T follicular helper cell (primary cell): ENCODE measurements around the gene CHST15.

ENCODE experiments used
- DNase-seq: peaks from one replicate; pipeline ENCODE4 v3.0.0-alpha.2; 2020; ENCODE audit warnings: low read depth

Gene CHST15

GRCh38 chr10:124029559-124029958 is 63.8 kb downstream of the CHST15 start:
- DNase-seq = no peak

- no peak for DNase-seq
Observed at GRCh38 chr10:124028700-124029480, 64.5 kb downstream of the CHST15 start.

- no peak for DNase-seq
Observed at GRCh38 chr10:124027651-124028050, 65.7 kb downstream of the CHST15 start.

DNA sequence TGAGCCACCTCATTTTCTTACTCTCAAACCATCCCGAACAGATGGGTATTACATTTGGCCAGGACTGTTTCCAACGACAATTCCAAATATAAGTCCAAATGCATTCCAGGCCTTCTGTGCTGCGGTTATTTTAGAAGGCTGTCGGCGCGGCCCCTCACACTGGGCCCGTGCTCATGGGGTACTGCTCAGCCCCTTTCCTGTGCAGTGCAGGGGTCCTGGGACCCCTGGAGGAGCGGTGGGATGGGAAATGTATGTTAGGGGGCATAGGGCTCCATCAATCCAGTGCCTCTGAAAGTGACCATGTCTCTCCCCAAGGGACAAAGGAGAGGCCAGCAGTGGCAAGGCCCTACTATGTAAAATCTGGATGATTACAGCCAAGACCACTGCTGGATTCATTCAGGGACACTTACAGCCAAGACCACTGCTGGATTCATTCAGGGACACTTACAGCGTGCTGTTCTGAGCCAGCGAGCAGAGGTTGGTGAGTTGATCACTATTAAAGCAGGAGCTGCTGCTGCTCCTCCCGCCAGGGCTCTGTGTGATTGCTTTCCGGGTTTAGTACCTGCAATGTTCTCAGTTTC is 66.3 kb downstream of the CHST15 start:
- DNase-seq = no peak

DNA sequence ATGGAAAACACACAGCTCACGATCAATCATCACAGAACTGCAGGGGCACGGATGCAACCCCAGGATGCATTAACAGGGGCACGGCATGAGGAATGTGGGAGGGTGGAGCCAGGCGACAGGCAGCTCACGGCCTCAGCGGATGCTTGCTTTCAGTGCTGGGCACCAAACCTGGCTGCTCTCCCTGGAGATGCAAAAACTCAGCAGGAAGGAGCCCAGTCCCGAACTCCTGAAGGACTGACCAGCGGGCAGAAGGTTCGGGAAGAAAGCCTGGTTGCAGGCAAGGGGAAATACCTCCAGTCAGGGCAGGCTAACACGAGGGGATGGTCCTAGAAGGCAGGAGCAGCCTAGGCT is 66.8 kb downstream of the CHST15 start:
- DNase-seq = no peak

- DNase-seq = no peak
Observed at GRCh38 chr10:124025660-124026588, 67.5 kb downstream of the CHST15 start.

DNA sequence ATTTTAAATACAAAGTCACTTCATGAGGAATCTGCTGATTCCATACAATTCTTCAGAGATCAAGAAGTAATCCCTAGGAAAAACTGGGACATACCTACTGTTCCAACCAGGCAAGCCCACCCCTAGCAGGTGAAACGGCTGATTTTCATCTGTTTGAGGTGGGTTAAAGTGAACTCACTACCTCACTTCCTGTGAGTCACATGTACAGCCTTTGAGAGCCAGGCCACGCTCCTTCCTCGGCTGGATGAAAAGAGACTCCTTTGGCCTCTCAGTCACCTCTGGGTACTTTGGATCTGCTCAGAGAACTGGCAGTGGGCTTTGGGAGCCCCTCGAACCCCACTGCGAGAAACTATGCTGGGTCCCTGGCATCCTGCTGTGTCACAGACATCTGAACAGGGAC is 68.2 kb downstream of the CHST15 start:
- no peak for DNase-seq

DNA sequence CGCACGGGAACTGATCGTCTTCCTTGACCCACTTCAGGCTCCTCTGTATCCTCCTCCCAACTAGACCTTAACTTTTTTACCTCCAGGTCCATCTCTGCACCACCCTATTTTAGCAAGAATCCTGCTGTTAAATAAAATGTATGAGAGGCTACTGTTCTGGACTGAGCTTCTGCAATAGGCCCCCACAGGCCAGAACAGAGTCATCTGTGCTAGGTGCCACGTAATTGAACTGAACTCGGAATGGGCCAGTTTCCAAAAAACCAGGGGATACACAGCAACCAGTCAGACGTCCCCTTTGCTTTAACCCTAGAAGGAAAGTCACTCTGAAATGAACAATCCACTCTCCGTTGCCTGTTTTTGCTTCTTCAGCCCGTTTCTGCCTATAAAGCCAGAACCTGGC is 71.3 kb downstream of the CHST15 start:
- no peak for DNase-seq

DNA sequence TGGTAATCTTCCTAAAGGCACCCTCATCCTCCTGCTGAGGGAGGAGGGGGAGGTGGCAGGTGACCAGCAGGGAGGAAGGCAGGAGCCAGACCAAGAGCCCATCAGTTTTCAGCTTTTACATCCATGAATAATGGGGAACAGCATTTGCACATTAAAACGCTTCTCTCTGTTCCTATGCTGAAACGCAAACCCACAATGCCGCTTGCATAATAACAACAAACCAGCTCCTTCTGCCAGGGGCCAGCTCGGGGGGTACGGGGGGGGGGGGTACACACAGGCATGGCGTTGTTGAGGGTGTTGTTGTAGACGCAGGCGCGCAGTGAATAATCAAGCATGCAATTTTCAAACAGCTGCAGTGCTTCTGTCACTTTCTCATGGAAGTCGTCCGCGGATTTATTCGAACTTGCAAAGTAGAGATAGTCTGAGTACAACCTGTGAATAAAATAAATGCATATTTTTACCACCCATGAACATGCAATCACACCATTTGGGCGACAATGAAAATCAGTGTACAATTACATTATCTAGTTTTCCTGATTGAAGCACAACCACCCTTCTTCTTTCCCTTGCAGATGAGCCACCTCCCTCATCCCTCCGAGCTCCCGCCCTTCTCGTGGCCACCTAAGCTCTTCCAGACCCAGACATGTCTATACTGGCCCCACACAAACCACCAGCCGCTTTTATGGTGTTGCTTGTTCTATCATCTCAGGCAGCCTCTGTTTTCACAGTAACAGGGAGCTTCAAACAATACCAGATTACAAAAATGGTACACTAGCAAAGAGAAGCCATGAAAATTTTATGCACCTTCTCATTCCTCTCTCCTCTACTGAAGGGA is 72.2 kb downstream of the CHST15 start:
- no peak for DNase-seq

DNA sequence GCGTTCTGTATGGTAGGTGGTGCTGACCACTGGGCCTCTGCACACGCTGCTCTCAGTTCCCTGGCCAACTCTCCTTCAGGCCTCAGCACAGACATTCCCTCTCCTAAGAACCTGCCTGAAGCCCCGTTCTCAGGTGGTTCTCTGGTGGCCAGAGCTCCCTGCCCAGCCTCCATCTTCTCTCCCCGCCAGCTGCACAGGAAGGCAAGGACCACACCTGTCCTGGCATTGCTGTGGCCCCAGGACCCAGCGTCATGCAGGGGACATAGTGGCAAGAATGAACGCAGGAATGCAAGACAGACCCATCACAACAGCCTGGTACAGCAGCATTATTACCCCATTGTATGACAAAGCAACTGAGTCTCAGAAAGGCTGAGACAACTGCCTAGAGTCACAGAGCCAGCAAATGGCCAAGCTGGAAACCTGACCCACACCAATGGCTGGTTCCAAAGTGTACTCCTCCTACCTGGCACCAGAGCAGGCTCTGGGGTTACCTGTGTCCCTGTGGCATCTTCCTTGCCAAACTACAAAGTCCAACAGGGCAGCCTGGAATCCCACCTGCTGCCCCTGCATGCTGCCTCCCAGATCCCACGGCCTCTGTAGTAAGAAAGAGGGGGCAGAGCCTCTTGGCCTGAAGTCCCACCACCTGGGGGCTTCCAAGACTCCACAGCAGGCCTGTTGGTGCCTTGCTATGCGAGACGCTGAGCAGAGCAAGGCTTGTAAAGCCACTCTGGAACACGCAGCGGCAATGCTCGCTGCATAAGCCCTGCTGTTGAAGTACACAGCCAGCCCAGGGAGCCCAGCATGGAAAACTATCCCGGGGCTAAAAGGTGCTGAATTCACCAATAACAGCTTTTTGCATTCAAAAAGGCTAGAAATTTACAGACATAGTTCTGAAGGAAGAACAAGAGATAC is 73.3 kb downstream of the CHST15 start:
- DNase-seq = no peak

- no peak for DNase-seq
Observed at GRCh38 chr10:124018886-124019525, 74.4 kb downstream of the CHST15 start.

DNA sequence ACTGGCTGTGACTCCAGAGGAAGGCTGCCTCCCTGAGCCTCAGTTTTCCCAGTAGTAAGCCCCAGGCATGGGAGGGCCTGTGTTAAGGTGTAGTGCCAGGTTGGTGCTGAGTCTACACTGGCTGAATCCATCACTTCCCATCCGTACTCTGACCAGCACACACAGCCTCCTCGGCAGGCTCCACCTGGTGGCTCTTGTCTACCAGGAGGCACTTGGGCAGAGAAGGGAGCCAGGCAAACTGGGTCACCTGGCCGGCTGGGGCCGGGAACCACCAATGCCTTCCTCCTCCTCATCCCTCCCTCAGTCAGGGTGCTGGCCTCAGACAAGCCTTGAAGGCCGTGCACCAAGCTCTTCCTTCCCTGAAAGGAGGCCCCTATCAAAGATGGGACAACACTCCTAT is 75.7 kb downstream of the CHST15 start:
- no peak for DNase-seq

DNA sequence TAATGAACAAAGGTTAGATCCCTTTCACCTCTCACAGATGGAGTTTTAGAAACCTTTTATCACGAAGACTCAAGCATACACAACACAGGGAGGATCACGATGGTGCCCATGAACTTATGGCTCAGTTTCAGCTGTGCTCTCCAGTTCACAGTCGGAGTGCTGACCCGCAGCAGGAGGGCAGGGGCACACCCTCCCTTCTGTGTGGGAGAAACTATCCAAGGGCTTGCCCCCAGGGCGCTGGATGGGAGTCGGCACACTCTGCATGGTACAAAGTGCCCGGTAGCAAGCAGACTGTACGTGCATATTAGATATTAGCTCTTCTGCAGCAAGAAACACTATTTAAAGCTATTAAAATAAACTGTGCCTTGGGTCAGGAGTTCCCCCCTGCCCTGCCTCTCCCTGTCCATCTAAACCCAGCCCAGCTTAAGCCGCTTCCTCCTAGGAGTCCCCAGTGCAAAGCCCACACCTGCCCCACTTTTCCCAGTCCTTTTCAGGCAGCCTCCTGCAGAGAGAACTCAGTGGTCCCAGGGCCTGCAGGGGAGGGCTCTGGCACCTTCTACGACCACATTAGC is 76.5 kb downstream of the CHST15 start:
- DNase-seq = no peak

DNA sequence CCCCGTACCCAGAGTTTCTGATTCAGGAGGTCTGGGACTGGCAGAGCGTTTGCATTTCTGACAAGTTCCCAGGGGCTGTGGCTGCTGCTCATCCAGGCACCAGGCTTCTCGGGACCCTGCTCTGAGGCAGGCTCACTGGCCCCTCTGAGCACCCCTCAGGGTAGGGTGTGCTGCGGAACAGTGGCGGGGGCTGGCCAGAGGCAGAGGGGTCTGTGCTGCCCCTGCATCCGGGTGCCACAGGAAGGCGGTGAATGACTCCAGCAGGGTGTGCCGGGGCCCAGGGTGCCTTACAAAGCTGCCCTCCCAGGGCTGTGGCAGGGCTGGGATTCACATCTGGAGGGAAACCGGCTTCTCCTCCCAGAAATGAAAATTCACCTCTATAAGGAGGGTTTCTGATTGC is 77.4 kb downstream of the CHST15 start:
- DNase-seq = no peak

DNA sequence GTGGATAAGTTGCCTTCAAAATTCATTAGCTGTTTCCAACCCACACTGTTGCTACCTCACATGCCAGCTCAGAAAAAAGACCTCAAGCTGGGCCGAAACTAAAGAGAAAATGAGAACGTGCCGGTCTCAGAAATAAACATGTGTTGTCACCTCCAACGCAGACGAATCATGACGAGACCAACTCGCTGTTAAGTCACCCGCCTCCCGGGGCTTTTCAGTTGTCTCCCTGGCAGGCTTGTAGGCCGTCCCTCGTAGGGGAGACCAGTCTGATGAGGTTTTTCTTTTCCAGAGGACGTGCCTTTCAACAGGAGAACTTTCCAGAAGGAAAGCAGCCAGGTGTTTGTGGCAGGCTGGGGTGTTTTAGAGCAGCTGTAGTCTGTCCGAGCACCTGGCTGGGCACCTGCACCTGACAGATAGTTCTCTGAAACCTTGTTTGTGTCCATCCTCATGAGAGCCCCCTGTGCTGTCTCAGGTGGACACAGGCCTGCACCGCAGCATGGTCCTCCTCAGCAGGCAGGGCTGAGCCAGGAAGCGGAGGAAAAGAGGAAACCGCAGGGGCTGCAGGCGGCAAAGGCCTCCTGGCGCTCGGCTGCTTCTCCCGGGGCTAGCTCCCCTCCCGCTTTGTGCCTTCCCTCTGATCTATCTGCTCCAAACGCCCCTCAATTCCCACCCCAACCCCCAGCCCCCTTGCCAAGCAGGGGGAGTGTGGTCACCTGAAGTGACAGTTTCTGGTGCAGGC is 78.8 kb downstream of the CHST15 start:
- DNase-seq = no peak

GRCh38 chr10:124013916-124014315 is 79.5 kb downstream of the CHST15 start:
- no peak for DNase-seq

- no peak for DNase-seq
Observed at GRCh38 chr10:124012991-124013390, 80.4 kb downstream of the CHST15 start.

DNA sequence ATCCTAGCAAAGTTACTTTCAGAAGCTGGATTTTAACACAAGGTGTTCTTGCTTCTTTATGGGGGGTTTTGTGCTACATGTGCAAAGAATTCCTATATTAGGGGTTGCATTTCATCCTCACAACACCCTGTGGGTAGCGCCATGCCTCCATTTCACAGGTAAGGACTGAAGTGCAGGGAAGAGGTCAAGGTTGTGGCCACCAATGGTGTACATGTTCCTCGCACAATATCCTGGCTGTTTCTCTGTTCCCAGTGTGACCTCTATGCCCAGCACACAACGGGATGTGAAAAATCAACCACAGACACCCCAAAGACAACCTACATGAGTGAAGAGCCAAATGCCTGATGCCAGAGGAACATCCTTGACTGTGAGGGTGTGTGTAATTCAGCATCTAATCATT is 80.8 kb downstream of the CHST15 start:
- DNase-seq = no peak

GRCh38 chr10:124012066-124012465 is 81.3 kb downstream of the CHST15 start:
- no peak for DNase-seq
